ENCODE measurements around the gene RNFT2.

Gene RNFT2

DNA sequence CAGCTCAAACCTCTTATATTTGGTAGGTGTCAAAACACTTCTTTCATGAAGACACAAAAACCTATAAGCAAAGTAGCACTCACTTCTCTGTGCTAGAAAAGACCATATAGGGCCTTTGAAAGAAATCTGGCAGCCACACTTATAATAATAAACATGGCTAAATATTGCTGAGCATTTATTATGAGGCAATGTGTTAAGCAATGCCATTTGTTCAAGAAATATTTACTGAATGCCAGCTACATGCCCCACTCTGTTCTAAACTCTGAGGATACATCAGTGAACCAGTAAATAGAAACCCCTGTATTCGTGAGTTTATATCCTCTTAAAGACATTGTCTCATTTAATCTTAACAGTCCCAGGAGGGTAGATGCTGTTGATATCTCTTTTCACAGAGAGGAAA lies 52.0 kb downstream of the RNFT2 start:
- Histone ChIP-seq H3K4me3 (ENCODE audit: low read depth, low read length) (no peak overlapping the region), H3K36me3 (peaks cover 23% of the 10 kb centered on the region), H3K9me3 (ENCODE audit: severe bottlenecking) (no peaks in the 10 kb centered on the region), H3K27me3 (ENCODE audit: insufficient read depth, low read depth, severe bottlenecking) (no peaks in the 10 kb centered on the region), H3K27ac (no peak overlapping the region)
- no peak for DNase-seq
- TF ChIP-seq, protein P1, sequence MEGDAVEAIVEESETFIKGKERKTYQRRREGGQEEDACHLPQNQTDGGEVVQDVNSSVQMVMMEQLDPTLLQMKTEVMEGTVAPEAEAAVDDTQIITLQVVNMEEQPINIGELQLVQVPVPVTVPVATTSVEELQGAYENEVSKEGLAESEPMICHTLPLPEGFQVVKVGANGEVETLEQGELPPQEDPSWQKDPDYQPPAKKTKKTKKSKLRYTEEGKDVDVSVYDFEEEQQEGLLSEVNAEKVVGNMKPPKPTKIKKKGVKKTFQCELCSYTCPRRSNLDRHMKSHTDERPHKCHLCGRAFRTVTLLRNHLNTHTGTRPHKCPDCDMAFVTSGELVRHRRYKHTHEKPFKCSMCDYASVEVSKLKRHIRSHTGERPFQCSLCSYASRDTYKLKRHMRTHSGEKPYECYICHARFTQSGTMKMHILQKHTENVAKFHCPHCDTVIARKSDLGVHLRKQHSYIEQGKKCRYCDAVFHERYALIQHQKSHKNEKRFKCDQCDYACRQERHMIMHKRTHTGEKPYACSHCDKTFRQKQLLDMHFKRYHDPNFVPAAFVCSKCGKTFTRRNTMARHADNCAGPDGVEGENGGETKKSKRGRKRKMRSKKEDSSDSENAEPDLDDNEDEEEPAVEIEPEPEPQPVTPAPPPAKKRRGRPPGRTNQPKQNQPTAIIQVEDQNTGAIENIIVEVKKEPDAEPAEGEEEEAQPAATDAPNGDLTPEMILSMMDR (IDR thresholded peaks at IDR 0.05; ENCODE audit: low read depth, low read length): no peak

DNA sequence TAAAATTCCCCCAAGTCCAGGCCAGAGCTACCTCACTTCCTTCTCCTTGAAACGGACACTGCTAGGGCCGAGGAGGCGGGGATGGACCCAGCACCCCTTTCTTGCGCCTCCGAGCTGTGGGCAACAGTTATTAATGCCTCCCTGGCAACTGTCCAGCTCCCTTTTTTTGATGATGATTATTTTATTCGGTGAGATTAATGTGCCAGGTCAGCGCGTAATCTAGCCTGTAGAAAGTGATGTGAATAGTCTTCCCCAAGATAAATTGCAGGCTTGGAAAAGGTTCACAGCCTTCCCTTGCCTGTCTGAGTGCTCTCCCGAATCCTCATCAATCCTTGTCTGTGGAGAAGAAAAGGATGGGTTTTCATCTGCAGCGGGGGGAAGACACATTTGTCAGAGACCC lies 54.3 kb downstream of the RNFT2 start:
- Histone ChIP-seq H3K4me3 (ENCODE audit: low read depth, low read length) (no peak overlapping the region), H3K9me3 (ENCODE audit: severe bottlenecking) (no peaks in the 10 kb centered on the region), H3K36me3 (peaks cover 6% of the 10 kb centered on the region), H3K27me3 (ENCODE audit: insufficient read depth, low read depth, severe bottlenecking) (no peaks in the 10 kb centered on the region), H3K27ac (no peak overlapping the region)
- no peak for DNase-seq
- TF ChIP-seq, protein P1 (IDR thresholded peaks at IDR 0.05; ENCODE audit: low read depth, low read length): no peak

DNA sequence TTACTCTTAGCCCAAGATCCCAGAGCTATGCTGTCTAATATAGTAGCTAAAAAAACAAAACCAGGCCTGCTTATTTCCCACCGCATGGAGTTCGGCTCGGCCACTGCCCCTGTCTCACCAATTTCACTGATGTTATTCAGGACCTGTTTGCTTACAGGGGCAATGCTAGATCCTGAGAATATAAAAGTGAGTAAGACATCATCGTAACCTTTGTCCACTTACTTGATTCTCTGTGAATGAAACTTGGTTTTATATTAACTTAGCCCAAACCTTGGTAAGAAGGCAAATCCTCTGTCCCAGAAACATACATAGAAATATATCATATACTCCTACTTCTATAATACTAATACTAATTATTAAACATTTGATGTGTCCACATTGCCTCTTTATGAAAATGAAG lies 56.6 kb downstream of the RNFT2 start:
- Histone ChIP-seq H3K9me3 (ENCODE audit: severe bottlenecking) (no peaks in the 10 kb centered on the region), H3K27me3 (ENCODE audit: insufficient read depth, low read depth, severe bottlenecking) (no peaks in the 10 kb centered on the region), H3K4me3 (ENCODE audit: low read depth, low read length) (no peak overlapping the region), H3K36me3 (peaks cover 11% of the 10 kb centered on the region; the same call in 1 of the 2 replicates), H3K27ac (no peak overlapping the region)
- DNase-seq: no peak
- TF ChIP-seq, protein P1 (IDR thresholded peaks at IDR 0.05; ENCODE audit: low read depth, low read length): no peak

DNA sequence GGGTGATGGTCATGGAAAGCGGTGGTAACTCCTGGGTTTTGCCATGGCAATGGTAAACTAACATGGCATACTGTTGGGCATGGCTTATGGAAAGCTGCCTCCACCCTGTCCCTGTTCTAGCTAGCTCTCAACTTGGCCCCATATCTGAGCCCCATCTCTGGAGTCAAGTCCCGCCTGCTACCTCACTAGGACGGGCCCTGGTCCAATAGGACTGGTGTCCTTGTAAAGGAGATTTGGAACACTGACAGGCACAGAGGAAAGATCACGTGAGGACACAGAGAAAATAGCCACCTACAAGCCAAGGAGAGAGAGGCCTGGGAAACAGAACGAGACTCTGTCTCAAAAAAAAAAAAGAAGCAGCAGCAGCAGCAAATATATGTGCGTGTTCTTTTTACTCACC lies 59.8 kb downstream of the RNFT2 start:
- Histone ChIP-seq H3K9me3 (ENCODE audit: severe bottlenecking) (no peaks in the 10 kb centered on the region), H3K27ac (no peak overlapping the region), H3K4me3 (ENCODE audit: low read depth, low read length) (no peak overlapping the region), H3K36me3 (peaks cover 14% of the 10 kb centered on the region; the same call in 1 of the 2 replicates), H3K27me3 (ENCODE audit: insufficient read depth, low read depth, severe bottlenecking) (no peaks in the 10 kb centered on the region)
- TF ChIP-seq, protein P1 (IDR thresholded peaks at IDR 0.05; ENCODE audit: low read depth, low read length): no peak
- DNase-seq: no peak

DNA sequence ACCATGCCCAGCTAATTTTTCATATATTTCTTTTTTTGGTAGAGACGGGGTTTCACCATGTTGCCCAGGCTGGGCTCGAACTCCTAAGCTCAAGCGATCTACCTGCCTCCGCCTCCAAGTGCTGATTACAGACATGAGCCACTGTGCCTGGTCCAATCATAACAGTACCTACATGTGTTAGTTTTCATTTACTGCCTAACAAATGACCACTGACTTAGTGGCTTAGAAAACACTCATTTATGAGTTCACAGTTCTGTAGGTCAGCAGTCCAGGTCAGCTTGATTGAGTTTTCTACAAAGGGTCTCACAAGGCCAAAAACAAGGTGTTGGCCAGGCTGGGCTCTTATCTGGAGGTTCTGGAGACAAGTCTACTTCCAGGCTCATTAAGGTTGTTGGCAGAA lies 60.6 kb downstream of the RNFT2 start:
- no peaks in the 10 kb centered on the region for H3K9me3 ChIP-seq (ENCODE audit: severe bottlenecking)
- H3K27me3 ChIP-seq (ENCODE audit: insufficient read depth, low read depth, severe bottlenecking): no peaks in the 10 kb centered on the region
- peaks cover 14% of the 10 kb centered on the region; the same call in 1 of the 2 replicates for H3K36me3 ChIP-seq
- no peak for DNase-seq
- H3K27ac ChIP-seq: no peak overlapping the region
- H3K4me3 ChIP-seq (ENCODE audit: low read depth, low read length): no peak overlapping the region
- TF ChIP-seq, protein P1 (IDR thresholded peaks at IDR 0.05; ENCODE audit: low read depth, low read length): no peak

DNA sequence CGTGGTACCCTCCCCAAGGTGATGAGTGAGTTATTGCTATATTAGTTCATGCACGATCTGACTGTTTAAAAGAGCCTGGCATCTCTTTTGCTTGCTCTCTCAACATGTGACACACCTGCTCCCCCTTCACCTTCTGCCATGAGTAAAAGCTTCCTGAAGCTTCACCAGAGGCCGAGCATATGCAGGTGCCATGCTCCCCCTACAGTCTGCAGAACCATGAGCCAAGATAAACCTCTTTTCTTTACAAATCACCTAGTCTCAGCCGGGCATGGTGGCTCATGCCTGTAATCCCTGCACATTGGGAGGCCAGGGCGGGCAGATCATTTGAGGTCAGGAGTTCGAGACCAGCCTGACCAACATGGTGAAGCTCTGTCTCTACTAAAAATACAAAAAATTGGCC lies 61.8 kb downstream of the RNFT2 start:
- Histone ChIP-seq H3K9me3 (ENCODE audit: severe bottlenecking) (no peaks in the 10 kb centered on the region), H3K27ac (no peak overlapping the region), H3K36me3 (peaks cover 14% of the 10 kb centered on the region; the same call in 1 of the 2 replicates), H3K4me3 (ENCODE audit: low read depth, low read length) (no peak overlapping the region), H3K27me3 (ENCODE audit: insufficient read depth, low read depth, severe bottlenecking) (no peaks in the 10 kb centered on the region)
- DNase-seq: no peak
- TF ChIP-seq, protein P1 (IDR thresholded peaks at IDR 0.05; ENCODE audit: low read depth, low read length): no peak
